HepG2 (cell line): Measurements from ENCODE around the gene CDIP1. TPM values are rescaled to one million over a fixed set of nuclear protein-coding genes. Genes with fewer than 3 reads are reported as not detected.

ENCODE experiments used
- CAMTA2 ChIP-seq: sonication (generic); formaldehyde crosslinking; IDR thresholded peaks from 2 replicates; pipeline ENCODE4 v1.4.0; 2020; ENCODE audit warnings: mild to moderate bottlenecking, missing genetic modification reagents, borderline replicate concordance
- GATAD2A ChIP-seq: IDR thresholded peaks from 2 replicates; pipeline ENCODE4 v1.6.1; 2016
- IKZF1 ChIP-seq: fragments of 450-650 bp; IDR thresholded peaks from 2 replicates; pipeline ENCODE4 v1.7.1; 2016
- JUNB ChIP-seq: sonication (generic); formaldehyde crosslinking; IDR thresholded peaks from 2 replicates; pipeline ENCODE4 v1.8.0; 2022; ENCODE audit warnings: missing genetic modification reagents, mild to moderate bottlenecking, borderline replicate concordance
- KDM5B ChIP-seq: sonication (generic); formaldehyde crosslinking; IDR thresholded peaks from 2 replicates; pipeline ENCODE4 v1.4.0; 2020; ENCODE audit warnings: missing genetic modification reagents, mild to moderate bottlenecking, borderline replicate concordance
- KLF6 ChIP-seq: IDR thresholded peaks from 2 replicates; pipeline ENCODE4 v1.8.0; 2016; ENCODE audit warnings: missing biosample characterization, missing genetic modification reagents
- MAFF ChIP-seq: IDR thresholded peaks from 2 replicates; pipeline ENCODE4 v1.6.1; 2011; ENCODE audit warnings: low read depth, low read length, improper control_type of control experiment
- MAZ ChIP-seq, 2 experiments: sonication (generic) in 1 of 2; formaldehyde crosslinking in 1 of 2; IDR thresholded peaks; 2 replicates each; pipeline versions ENCODE4 v1.5.0 to v1.6.1; 2012 to 2020; ENCODE audit warnings: low read depth in 2 of 2, mild to moderate bottlenecking in 2 of 2, borderline replicate concordance in 1 of 2, improper control_type of control experiment in 1 of 2, low read length in 1 of 2, missing genetic modification reagents in 1 of 2, moderate library complexity in 1 of 2
- MYNN ChIP-seq: sonication (generic); formaldehyde crosslinking; IDR thresholded peaks from 2 replicates; pipeline ENCODE4 v1.4.0; 2020; ENCODE audit warnings: mild to moderate bottlenecking, low read depth, missing genetic modification reagents
- PRMT3 ChIP-seq: sonication (generic); formaldehyde crosslinking; IDR thresholded peaks from 2 replicates; pipeline ENCODE4 v1.8.1; 2022; ENCODE audit warnings: low read depth, mild to moderate bottlenecking, moderate library complexity, missing genetic modification reagents, borderline replicate concordance
- YY1 ChIP-seq: IDR thresholded peaks from 2 replicates; pipeline ENCODE4 v1.6.1; 2011; ENCODE audit warnings: low read length, low read depth, moderate library complexity, mild to moderate bottlenecking; ENCODE audit not compliant: insufficient read depth, insufficient replicate concordance
- ZBTB3 ChIP-seq: sonication (generic); formaldehyde crosslinking; IDR thresholded peaks from 2 replicates; pipeline ENCODE4 v1.4.0; 2020; ENCODE audit warnings: low read depth, mild to moderate bottlenecking, moderate library complexity, missing genetic modification reagents, borderline replicate concordance
- ZIK1 ChIP-seq: sonication (generic); formaldehyde crosslinking; IDR thresholded peaks from 2 replicates; pipeline ENCODE4 v1.5.0; 2020; ENCODE audit warnings: mild to moderate bottlenecking, low read depth, missing genetic modification reagents, borderline replicate concordance
- ZNF234 ChIP-seq: sonication (generic); formaldehyde crosslinking; conservative IDR thresholded peaks from 2 replicates; pipeline ENCODE4 v1.5.1; 2020; ENCODE audit warnings: mild to moderate bottlenecking, missing genetic modification reagents
- ZNF274 ChIP-seq: sonication (generic); formaldehyde crosslinking; IDR thresholded peaks from 2 replicates; pipeline ENCODE4 v1.5.1; 2020; ENCODE audit warnings: mild to moderate bottlenecking, missing genetic modification reagents
- ZNF354B ChIP-seq: sonication (generic); formaldehyde crosslinking; IDR thresholded peaks from 2 replicates; pipeline ENCODE4 v1.8.0; 2022; ENCODE audit warnings: mild to moderate bottlenecking, missing genetic modification reagents
- ZNF530 ChIP-seq: sonication (generic); formaldehyde crosslinking; IDR thresholded peaks from 2 replicates; pipeline ENCODE4 v1.5.0; 2020; ENCODE audit warnings: low read depth, mild to moderate bottlenecking, missing genetic modification reagents
- ZNF557 ChIP-seq: sonication (generic); formaldehyde crosslinking; IDR thresholded peaks from 2 replicates; pipeline ENCODE4 v1.4.0; 2020; ENCODE audit warnings: missing genetic modification reagents
- ZNF567 ChIP-seq: sonication (generic); formaldehyde crosslinking; IDR thresholded peaks from 2 replicates; pipeline ENCODE4 v1.8.1; 2023; ENCODE audit warnings: mild to moderate bottlenecking, missing genetic modification reagents, borderline replicate concordance
- polyA plus RNA-seq, 8 experiments: library from polyadenylated mRNA; depleted of rRNA in 3 of 8; stranded (reverse) in 7 of 8; unstranded in 1 of 8; fragments of >200 nt; fragmentation: Illumina TruSeq in 4 of 8; extraction: Trizol in 4 of 8; gene quantifications; 2 replicates each; pipeline versions ENCODE4 v1.2.1 to v1.2.3, GENCODE V29; 2011 to 2016; ENCODE audit warnings: low read depth in 4 of 8, missing spikeins in 1 of 8, mixed read lengths in 1 of 8; ENCODE audit not compliant: insufficient read depth in 1 of 8
- total RNA-seq, 5 experiments: library from RNA; depleted of rRNA; stranded (reverse); fragments of >200 nt; fragmentation: Illumina TruSeq; extraction: Trizol; gene quantifications; 2 replicates each; pipeline ENCODE4 v1.2.3, GENCODE V29; 2016; ENCODE audit warnings: low read depth in 1 of 5
- TF ChIP-seq, protein P1 (sequence below): sonication (generic); formaldehyde crosslinking; IDR thresholded peaks from 2 replicates; pipeline ENCODE4 v1.8.0; 2022; ENCODE audit warnings: missing genetic modification reagents, mild to moderate bottlenecking, borderline replicate concordance
- TF ChIP-seq, protein P2 (sequence below), 2 experiments: sonication (generic) in 1 of 2; formaldehyde crosslinking in 1 of 2; IDR thresholded peaks; 2 replicates each; pipeline versions ENCODE4 v1.4.0 to v1.6.1; 2018 to 2020; ENCODE audit warnings: missing genetic modification reagents in 2 of 2, borderline replicate concordance in 1 of 2, low read depth in 1 of 2, mild to moderate bottlenecking in 1 of 2, missing biosample characterization in 1 of 2
- TF ChIP-seq, protein P3 (sequence below): sonication (generic); IDR thresholded peaks from 2 replicates; pipeline ENCODE4 v1.6.1; 2016; ENCODE audit warnings: low read depth, borderline replicate concordance
- TF ChIP-seq, protein P4 (sequence below): IDR thresholded peaks from 2 replicates; pipeline ENCODE4 v1.6.1; 2016; ENCODE audit warnings: mild to moderate bottlenecking

Gene CDIP1
- total and polyA plus RNA-seq, 2 of the 13 experiments (the other 11 are each of a cell fraction or from before 2014, with no cell fraction given) = 31.2 to 56.7 TPM

DNA sequence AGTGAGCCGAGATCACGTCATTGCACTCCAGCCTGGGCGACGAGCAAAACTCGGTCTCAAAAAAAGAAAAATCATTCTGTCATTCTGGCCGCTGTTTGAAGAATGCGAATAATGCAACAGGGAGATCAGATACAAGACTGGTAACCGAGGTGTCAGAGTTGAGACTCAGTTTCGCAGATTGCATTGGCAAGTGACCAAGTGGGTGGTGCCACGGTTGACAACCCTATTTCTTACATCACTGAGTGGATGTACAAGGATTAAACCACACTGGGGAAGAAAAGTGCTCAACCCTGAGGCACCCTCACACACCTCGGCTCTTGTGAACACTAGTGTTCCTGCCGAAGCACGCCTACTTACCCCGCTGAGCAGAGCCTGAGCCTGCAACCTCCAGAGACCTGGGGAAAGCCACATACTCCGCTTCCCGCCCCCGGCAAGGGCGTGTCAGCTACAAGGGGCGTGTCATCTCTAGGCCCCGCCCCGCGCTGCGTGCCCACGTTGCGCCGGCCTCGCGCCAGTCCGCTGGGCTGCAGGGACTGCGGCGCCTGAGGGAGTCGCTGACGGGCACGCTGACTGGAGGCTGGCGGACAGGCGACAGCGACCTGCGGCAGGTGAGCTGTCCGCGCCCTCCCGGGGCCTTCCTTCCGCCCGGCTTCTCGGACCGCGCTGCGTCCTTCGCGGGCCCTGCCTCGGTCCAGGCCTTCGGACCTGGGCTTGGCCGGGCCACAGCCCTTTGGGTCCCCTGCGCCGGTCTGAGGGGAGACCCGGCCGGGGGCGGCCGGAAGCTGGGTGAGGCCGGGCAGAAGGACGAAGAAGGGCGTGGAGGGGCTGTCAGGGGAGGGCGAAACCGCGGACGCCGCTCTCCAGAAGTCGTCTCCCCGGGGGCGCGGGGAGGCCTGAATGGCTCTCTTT is 62.4 kb downstream of the CDIP1 start, which contains the start of gene HMOX2 (continued):
- no peak; the same call in 1 of the 2 replicates for TF ChIP-seq ZNF234 (CRISPR knock-in tag)
- no peak for TF ChIP-seq JUNB
- TF ChIP-seq KDM5B (CRISPR knock-in tag) = peak; percentile 94
- peak; percentile 80 for TF ChIP-seq YY1
- peak; percentile 82; the same call in 1 of the 2 replicates for TF ChIP-seq ZIK1
- TF ChIP-seq GATAD2A (CRISPR knock-in tag) = peak; percentile 11; the same call in 1 of the 2 replicates
- TF ChIP-seq MYNN (CRISPR knock-in tag) = no peak
- TF ChIP-seq, protein P1, sequence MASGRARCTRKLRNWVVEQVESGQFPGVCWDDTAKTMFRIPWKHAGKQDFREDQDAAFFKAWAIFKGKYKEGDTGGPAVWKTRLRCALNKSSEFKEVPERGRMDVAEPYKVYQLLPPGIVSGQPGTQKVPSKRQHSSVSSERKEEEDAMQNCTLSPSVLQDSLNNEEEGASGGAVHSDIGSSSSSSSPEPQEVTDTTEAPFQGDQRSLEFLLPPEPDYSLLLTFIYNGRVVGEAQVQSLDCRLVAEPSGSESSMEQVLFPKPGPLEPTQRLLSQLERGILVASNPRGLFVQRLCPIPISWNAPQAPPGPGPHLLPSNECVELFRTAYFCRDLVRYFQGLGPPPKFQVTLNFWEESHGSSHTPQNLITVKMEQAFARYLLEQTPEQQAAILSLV = peak; percentile 90
- no peak for TF ChIP-seq IKZF1
- no peak for TF ChIP-seq ZBTB3 (CRISPR knock-in tag)
- TF ChIP-seq, protein P2, sequence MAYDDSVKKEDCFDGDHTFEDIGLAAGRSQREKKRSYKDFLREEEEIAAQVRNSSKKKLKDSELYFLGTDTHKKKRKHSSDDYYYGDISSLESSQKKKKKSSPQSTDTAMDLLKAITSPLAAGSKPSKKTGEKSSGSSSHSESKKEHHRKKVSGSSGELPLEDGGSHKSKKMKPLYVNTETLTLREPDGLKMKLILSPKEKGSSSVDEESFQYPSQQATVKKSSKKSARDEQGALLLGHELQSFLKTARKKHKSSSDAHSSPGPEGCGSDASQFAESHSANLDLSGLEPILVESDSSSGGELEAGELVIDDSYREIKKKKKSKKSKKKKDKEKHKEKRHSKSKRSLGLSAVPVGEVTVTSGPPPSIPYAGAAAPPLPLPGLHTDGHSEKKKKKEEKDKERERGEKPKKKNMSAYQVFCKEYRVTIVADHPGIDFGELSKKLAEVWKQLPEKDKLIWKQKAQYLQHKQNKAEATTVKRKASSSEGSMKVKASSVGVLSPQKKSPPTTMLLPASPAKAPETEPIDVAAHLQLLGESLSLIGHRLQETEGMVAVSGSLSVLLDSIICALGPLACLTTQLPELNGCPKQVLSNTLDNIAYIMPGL (CRISPR knock-in tag; IDR thresholded peaks at IDR 0.05; ENCODE audit: borderline replicate concordance in 1 of 2, low read depth in 1 of 2) = peak; percentile 96 to 97
- peak; percentile 54; the same call in 1 of the 2 replicates for TF ChIP-seq PRMT3 (CRISPR knock-in tag)
- TF ChIP-seq, protein P3, sequence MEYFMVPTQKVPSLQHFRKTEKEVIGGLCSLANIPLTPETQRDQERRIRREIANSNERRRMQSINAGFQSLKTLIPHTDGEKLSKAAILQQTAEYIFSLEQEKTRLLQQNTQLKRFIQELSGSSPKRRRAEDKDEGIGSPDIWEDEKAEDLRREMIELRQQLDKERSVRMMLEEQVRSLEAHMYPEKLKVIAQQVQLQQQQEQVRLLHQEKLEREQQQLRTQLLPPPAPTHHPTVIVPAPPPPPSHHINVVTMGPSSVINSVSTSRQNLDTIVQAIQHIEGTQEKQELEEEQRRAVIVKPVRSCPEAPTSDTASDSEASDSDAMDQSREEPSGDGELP = peak; percentile 17; the same call in 1 of the 2 replicates
- TF ChIP-seq KLF6 (CRISPR knock-in tag) = peak; percentile 86; the same call in 1 of the 2 replicates
- peak; percentile 67 for TF ChIP-seq ZNF567 (CRISPR knock-in tag)
- TF ChIP-seq MAFF = no peak
- TF ChIP-seq, protein P4, sequence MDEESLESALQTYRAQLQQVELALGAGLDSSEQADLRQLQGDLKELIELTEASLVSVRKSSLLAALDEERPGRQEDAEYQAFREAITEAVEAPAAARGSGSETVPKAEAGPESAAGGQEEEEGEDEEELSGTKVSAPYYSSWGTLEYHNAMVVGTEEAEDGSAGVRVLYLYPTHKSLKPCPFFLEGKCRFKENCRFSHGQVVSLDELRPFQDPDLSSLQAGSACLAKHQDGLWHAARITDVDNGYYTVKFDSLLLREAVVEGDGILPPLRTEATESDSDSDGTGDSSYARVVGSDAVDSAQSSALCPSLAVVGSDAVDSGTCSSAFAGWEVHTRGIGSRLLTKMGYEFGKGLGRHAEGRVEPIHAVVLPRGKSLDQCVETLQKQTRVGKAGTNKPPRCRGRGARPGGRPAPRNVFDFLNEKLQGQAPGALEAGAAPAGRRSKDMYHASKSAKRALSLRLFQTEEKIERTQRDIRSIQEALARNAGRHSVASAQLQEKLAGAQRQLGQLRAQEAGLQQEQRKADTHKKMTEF (CRISPR knock-in tag) = peak; percentile 95
- 0 out of 2 replicates have a peak, but pooled peaks have one; percentile 2 for TF ChIP-seq CAMTA2 (CRISPR knock-in tag)
- TF ChIP-seq ZNF354B (CRISPR knock-in tag) = no peak; the same call in 1 of the 2 replicates
- TF ChIP-seq ZNF274 (CRISPR knock-in tag) = peak; percentile 70; the same call in 1 of the 2 replicates
- TF ChIP-seq MAZ (IDR thresholded peaks at IDR 0.05; ENCODE audit: borderline replicate concordance, low read depth, low read length) = peak; percentile 77; the same call in 1 of the 2 replicates
- peak; percentile 93 for TF ChIP-seq MAZ (CRISPR knock-in tag; IDR thresholded peaks at IDR 0.05; ENCODE audit: low read depth)
- TF ChIP-seq ZNF530 (CRISPR knock-in tag) = 0 out of 2 replicates have a peak, but pooled peaks have one; percentile 32
- no peak for TF ChIP-seq ZNF557
